Epithelial cell of proximal tubule (primary cell): Measurements from ENCODE around the gene INO80E. TPM values are rescaled to one million over a fixed set of nuclear protein-coding genes. Genes with fewer than 3 reads are reported as not detected.

Source experiments
- DNase-seq: peaks from one replicate; pipeline ENCODE4 v3.0.0-alpha.2; 2011; ENCODE audit warnings: low read depth
- H3K4me3 ChIP-seq: 2 replicates; pipeline ENCODE4 v1.5.1; 2011; ENCODE audit warnings: low read depth, mild to moderate bottlenecking, low read length
- CTCF ChIP-seq: conservative IDR thresholded peaks from 2 replicates; pipeline ENCODE4 v1.5.1; 2012; ENCODE audit warnings: low read depth, mild to moderate bottlenecking, low read length
- total RNA-seq: library from RNA; depleted of rRNA; stranded (reverse); fragments of >200 nt; gene quantifications from 2 replicates; pipeline ENCODE4 v1.2.3, GENCODE V29; 2015

The INO80E gene
- total RNA-seq, 1 donor from 2014 or later = 86.9 TPM

- no peak for DNase-seq
- no peak for TF ChIP-seq CTCF
- peak overlapping the region; percentile 64 for H3K4me3 ChIP-seq
These were observed 34.9 kb upstream of the INO80E start for GRCh38 chr16:29961127-29961478.

GRCh38 chr16:29961479-29962343, 34.3 kb upstream of the INO80E start, which contains the start of gene TMEM219:
Gene TMEM219, plus strand, starts transcription at chr16:29962079. Its CDS starts 1,065 bp downstream, at chr16:29963144.
- TF ChIP-seq CTCF = peak; percentile 32
- no peak for DNase-seq
- H3K4me3 ChIP-seq = peak within 1 kb of the TSS; percentile 64

GRCh38 chr16:29962344-29962994, 33.6 kb upstream of the INO80E start:
- H3K4me3 ChIP-seq = peak overlapping the region; percentile 64
- TF ChIP-seq CTCF = no peak
- no peak for DNase-seq

GRCh38 chr16:29963021-29963743, 32.9 kb upstream of the INO80E start:
- no peak for TF ChIP-seq CTCF
- peak overlapping the region; percentile 64 for H3K4me3 ChIP-seq
- DNase-seq = no peak

GRCh38 chr16:29968205-29968604, 27.8 kb upstream of the INO80E start:
- TF ChIP-seq CTCF = no peak
- DNase-seq = no peak
- no peak overlapping the region for H3K4me3 ChIP-seq

GRCh38 chr16:29971304-29971703, 24.7 kb upstream of the INO80E start:
- H3K4me3 ChIP-seq = no peak overlapping the region
- no peak for TF ChIP-seq CTCF
- DNase-seq = no peak
